HCT116 (cell line): ENCODE data around the gene LMO7. TPM values are rescaled to one million over a fixed set of nuclear protein-coding genes. Genes with fewer than 3 reads are reported as not detected.

ENCODE experiments used
- ATAC-seq: fragments of 200-7000 bp; cut with Tn5 transposase; 2 replicates; pipeline ENCODE4 v1.9.1; 2020; ENCODE audit warnings: mild to moderate bottlenecking, moderate library complexity
- BruUV-seq: library from RNA; stranded (reverse); fragments of 400-500 nt; replicated peaks from 2 replicates; lab custom pipeline; 2021; lab: Mats Ljungman, UMichigan
- CTCF ChIA-PET: fragments of 300-600 bp; sonication (Branson Sonifier 250); formaldehyde crosslinking; loops from one replicate; lab custom pipeline; 2021; ENCODE audit warnings: antibody characterized with exemption; lab: Charles Lee
- POLR2A ChIA-PET: fragments of 300-600, 350-600 bp; sonication (Branson Sonifier 250); formaldehyde crosslinking; loops from one replicate; lab custom pipeline; 2021; ENCODE audit warnings: antibody characterized with exemption; lab: Charles Lee
- RAD21 ChIA-PET, 2 experiments: fragments of 300-600 bp; sonication (Branson Sonifier 250); formaldehyde crosslinking; loops; one replicate each; lab custom pipeline; 2023; ENCODE audit warnings: low total read pairs in 2 of 2; ENCODE audit not compliant: uncharacterized antibody in 2 of 2, unreplicated experiment in 2 of 2, low non-redundant PET in 1 of 2; lab: Charles Lee
- DNase-seq: peaks from one replicate; pipeline ENCODE4 v3.0.0-alpha.2; 2010; ENCODE audit warnings: low read depth, low spot score
- H2AFZ ChIP-seq: fragments of 200-600 bp; shearing (Covaris generic), sonication (generic); 2 replicates; pipeline ENCODE4 v1.6.1; 2017; ENCODE audit warnings: low read depth, mixed run types, mixed read lengths, antibody characterized with exemption, low read length; ENCODE audit not compliant: poor library complexity, severe bottlenecking
- H3K27ac ChIP-seq: 2 replicates; pipeline ENCODE4 v1.5.1; 2012; ENCODE audit warnings: low read depth, low read length
- H3K27me3 ChIP-seq: fragments of 200-600 bp; sonication (generic); 2 replicates; pipeline ENCODE4 v1.6.1; 2016; ENCODE audit warnings: mixed run types, low read length, mixed read lengths; ENCODE audit not compliant: insufficient read depth
- H3K36me3 ChIP-seq, 2 experiments: fragments of 200-500 bp in 1 of 2; fragments of 200-600 bp in 1 of 2; sonication (Bioruptor generic) in 1 of 2; sonication (generic) in 1 of 2; 2 replicates each; pipeline versions ENCODE4 v1.5.1 to v1.6.1; 2014 to 2016; ENCODE audit warnings: low read length in 2 of 2, inconsistent platforms in 1 of 2, mixed read lengths in 1 of 2, mixed run types in 1 of 2; ENCODE audit not compliant: insufficient read depth in 2 of 2, control insufficient read depth in 1 of 2
- H3K4me1 ChIP-seq, 2 experiments: fragments of 200-600 bp in 1 of 2; sonication (generic) in 1 of 2; 2 replicates each; pipeline versions ENCODE4 v1.5.1 to v1.6.1; 2012 to 2017; ENCODE audit warnings: low read length in 2 of 2, inconsistent platforms in 1 of 2, mild to moderate bottlenecking in 1 of 2, mixed read lengths in 1 of 2, mixed run types in 1 of 2, moderate library complexity in 1 of 2; ENCODE audit not compliant: insufficient read depth in 2 of 2, control insufficient read depth in 1 of 2
- H3K4me2 ChIP-seq: fragments of 200-600 bp; sonication (generic); 2 replicates; pipeline ENCODE4 v1.6.1; 2017; ENCODE audit warnings: mixed run types, low read length, mixed read lengths
- H3K4me3 ChIP-seq, 2 experiments: fragments of 200-600 bp in 1 of 2; sonication (generic) in 1 of 2; replicated peaks in 1 of 2; 2 replicates each; pipeline ENCODE4 v1.5.1; 2011 to 2016; ENCODE audit warnings: low read length in 2 of 2, control low read depth in 1 of 2, low read depth in 1 of 2, mild to moderate bottlenecking in 1 of 2, mixed read lengths in 1 of 2, mixed run types in 1 of 2
- H3K79me2 ChIP-seq: fragments of 200-600 bp; sonication (generic); 2 replicates; pipeline ENCODE4 v1.6.1; 2017; ENCODE audit warnings: mild to moderate bottlenecking, mixed run types, low read length, moderate library complexity, mixed read lengths; ENCODE audit not compliant: insufficient read depth
- H3K9ac ChIP-seq: fragments of 200-600 bp; sonication (generic); 2 replicates; pipeline ENCODE4 v1.6.1; 2016; ENCODE audit warnings: low read length, mixed read lengths
- H3K9me2 ChIP-seq: fragments of 200-600 bp; sonication (generic), shearing (Covaris generic); 2 replicates; pipeline ENCODE4 v1.6.1; 2017; ENCODE audit warnings: mixed run types, mild to moderate bottlenecking, moderate library complexity; ENCODE audit not compliant: insufficient read depth
- H3K9me3 ChIP-seq, 2 experiments: fragments of 200-500 bp in 1 of 2; fragments of 200-600 bp in 1 of 2; sonication (Bioruptor generic) in 1 of 2; sonication (generic) in 1 of 2; 2 replicates each; pipeline ENCODE4 v1.6.1; 2014 to 2017; ENCODE audit warnings: low read length in 2 of 2, mixed read lengths in 2 of 2, inconsistent platforms in 1 of 2, low read depth in 1 of 2, mild to moderate bottlenecking in 1 of 2, mixed run types in 1 of 2, moderate library complexity in 1 of 2; ENCODE audit not compliant: control insufficient read depth in 1 of 2, insufficient read depth in 1 of 2
- H4K20me1 ChIP-seq: fragments of 200-600 bp; sonication (generic), shearing (Covaris generic); 2 replicates; pipeline ENCODE4 v1.6.1; 2017; ENCODE audit warnings: mixed run types, mild to moderate bottlenecking, moderate library complexity; ENCODE audit not compliant: insufficient read depth
- CBX3 ChIP-seq: IDR thresholded peaks from 2 replicates; pipeline ENCODE4 v1.6.1; 2012; ENCODE audit warnings: low read depth
- CEBPB ChIP-seq: IDR thresholded peaks from 2 replicates; pipeline ENCODE4 v1.6.1; 2012; ENCODE audit warnings: low read depth
- EZH2 ChIP-seq: fragments of 200-600 bp; sonication (generic); IDR thresholded peaks from 2 replicates; pipeline ENCODE4 v1.6.1; 2017; ENCODE audit warnings: antibody characterized with exemption, mixed run types
- FOSL1 ChIP-seq: IDR thresholded peaks from 2 replicates; pipeline ENCODE4 v1.6.1; 2012; ENCODE audit warnings: low read depth
- JUND ChIP-seq: IDR thresholded peaks from 2 replicates; pipeline ENCODE4 v1.6.1; 2012
- POLR2A ChIP-seq: IDR thresholded peaks from 2 replicates; pipeline ENCODE4 v1.7.0; 2011; ENCODE audit warnings: borderline replicate concordance; ENCODE audit not compliant: insufficient read depth, insufficient read length; ENCODE audit errors: extremely low read depth
- RAD21 ChIP-seq: IDR thresholded peaks from 2 replicates; pipeline ENCODE4 v1.6.1; 2012; ENCODE audit warnings: low read depth, mild to moderate bottlenecking
- SP1 ChIP-seq: IDR thresholded peaks from 2 replicates; pipeline ENCODE4 v1.6.1; 2012; ENCODE audit warnings: low read depth
- SRF ChIP-seq: IDR thresholded peaks from 2 replicates; pipeline ENCODE4 v1.6.1; 2012; ENCODE audit warnings: low read depth
- ZFX ChIP-seq: fragments of 450-650 bp; IDR thresholded peaks from 2 replicates; pipeline ENCODE4 v1.6.1; 2017
- intact Hi-C: fragments of 100-400 bp; cut with micrococcal nuclease; formaldehyde crosslinking; loops from 2 replicates; pipeline ENCODE4 v1.10.0; 2022
- total RNA-seq: library from RNA; stranded (reverse); gene quantifications from one replicate; pipeline ENCODE4 v1.2.1, GENCODE V29; 2021; ENCODE audit not compliant: unreplicated experiment
- TF ChIP-seq, protein P1 (sequence below): IDR thresholded peaks from 2 replicates; pipeline ENCODE4 v1.6.1; 2012; ENCODE audit warnings: low read depth
- TF ChIP-seq, protein P2 (sequence below): IDR thresholded peaks from 2 replicates; pipeline ENCODE4 v1.6.1; 2012
- TF ChIP-seq, protein P3 (sequence below): IDR thresholded peaks from 2 replicates; pipeline ENCODE4 v1.6.1; 2012

LMO7 gene
- total RNA-seq, 1 experiment from 2014 or later = 8.1 TPM

DNA sequence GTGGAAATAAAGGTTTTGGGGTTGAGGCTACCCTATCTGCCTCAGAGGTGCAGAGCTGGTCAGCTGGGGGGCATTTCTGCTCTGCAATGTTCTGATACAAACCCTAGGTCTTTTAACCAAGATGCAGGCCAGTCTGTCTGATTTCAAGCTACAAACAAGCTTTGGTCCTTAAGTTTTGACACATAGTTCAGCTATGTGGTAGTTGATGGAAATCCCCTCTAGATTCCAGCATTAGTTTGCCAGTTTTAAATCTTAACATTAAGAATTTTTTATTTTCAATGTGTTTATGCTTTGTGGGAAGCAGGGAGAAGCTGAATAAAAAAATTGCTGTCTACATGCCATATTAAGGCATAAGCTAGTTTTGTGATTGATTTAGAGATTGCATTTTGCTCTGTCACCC is 225.7 kb downstream of the LMO7 start:
- POLR2A ChIA-PET = no interaction called here
- Histone ChIP-seq H3K4me3 (no peak overlapping the region), H3K9me3 (no peaks in the 10 kb centered on the region), H3K9ac (no peak overlapping the region), H3K36me3 (no peaks in the 10 kb centered on the region), H3K4me2 (no peak overlapping the region), H3K4me1 (no peaks in the 10 kb centered on the region), H3K79me2 (no peaks in the 10 kb centered on the region), H3K9me2 (no peaks in the 10 kb centered on the region), H4K20me1 (no peaks in the 10 kb centered on the region), H3K27ac (no peak overlapping the region), H2AFZ (no peak overlapping the region), H3K27me3 (no peaks in the 10 kb centered on the region)
- ATAC-seq (no peak), DNase-seq (no peak)
- intact Hi-C loops = no loop called here
- BruUV-seq = no TSS peak
- RAD21 ChIA-PET = no interaction called here
- TF ChIP-seq FOSL1 (no peak), POLR2A (no peak), CEBPB (no peak), JUND (no peak)
- TF ChIP-seq, protein P1, sequence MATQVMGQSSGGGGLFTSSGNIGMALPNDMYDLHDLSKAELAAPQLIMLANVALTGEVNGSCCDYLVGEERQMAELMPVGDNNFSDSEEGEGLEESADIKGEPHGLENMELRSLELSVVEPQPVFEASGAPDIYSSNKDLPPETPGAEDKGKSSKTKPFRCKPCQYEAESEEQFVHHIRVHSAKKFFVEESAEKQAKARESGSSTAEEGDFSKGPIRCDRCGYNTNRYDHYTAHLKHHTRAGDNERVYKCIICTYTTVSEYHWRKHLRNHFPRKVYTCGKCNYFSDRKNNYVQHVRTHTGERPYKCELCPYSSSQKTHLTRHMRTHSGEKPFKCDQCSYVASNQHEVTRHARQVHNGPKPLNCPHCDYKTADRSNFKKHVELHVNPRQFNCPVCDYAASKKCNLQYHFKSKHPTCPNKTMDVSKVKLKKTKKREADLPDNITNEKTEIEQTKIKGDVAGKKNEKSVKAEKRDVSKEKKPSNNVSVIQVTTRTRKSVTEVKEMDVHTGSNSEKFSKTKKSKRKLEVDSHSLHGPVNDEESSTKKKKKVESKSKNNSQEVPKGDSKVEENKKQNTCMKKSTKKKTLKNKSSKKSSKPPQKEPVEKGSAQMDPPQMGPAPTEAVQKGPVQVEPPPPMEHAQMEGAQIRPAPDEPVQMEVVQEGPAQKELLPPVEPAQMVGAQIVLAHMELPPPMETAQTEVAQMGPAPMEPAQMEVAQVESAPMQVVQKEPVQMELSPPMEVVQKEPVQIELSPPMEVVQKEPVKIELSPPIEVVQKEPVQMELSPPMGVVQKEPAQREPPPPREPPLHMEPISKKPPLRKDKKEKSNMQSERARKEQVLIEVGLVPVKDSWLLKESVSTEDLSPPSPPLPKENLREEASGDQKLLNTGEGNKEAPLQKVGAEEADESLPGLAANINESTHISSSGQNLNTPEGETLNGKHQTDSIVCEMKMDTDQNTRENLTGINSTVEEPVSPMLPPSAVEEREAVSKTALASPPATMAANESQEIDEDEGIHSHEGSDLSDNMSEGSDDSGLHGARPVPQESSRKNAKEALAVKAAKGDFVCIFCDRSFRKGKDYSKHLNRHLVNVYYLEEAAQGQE = no peak
- CTCF ChIA-PET = interaction anchor here (1.1 kb wide), 1 partner anchor 14 kb away, joined by 3 read pairs; no protein-coding TSS in a partner anchor

DNA sequence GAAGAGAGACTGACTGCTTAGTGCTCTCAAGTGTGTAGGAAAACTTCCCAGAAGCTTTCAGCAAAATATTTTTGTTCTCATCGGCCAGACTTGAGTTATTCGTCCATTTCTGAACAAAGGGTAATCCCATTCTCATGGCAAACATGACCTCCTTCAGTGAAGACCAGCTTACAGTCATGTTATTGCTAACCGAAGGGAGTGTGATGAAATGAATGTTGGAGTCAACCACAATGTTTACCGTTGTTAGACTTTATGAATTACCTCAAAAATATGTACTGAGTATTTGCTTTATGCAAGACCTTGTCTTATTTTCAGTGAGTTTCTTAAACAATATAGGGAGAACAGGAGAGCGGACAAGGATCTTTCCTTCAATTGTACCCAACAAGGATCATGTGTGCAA is 228.6 kb downstream of the LMO7 start:
- Histone ChIP-seq H3K9ac (no peak overlapping the region), H3K9me2 (no peaks in the 10 kb centered on the region), H4K20me1 (no peaks in the 10 kb centered on the region), H3K79me2 (no peaks in the 10 kb centered on the region), H3K9me3 (no peaks in the 10 kb centered on the region), H3K27me3 (no peaks in the 10 kb centered on the region), H2AFZ (no peak overlapping the region), H3K4me1 (no peaks in the 10 kb centered on the region), H3K4me2 (no peak overlapping the region), H3K4me3 (no peak overlapping the region), H3K36me3 (no peaks in the 10 kb centered on the region), H3K27ac (no peak overlapping the region)
- RAD21 ChIA-PET = no interaction called here
- CTCF ChIA-PET = no interaction called here
- DNase-seq (no peak), ATAC-seq (no peak)
- TF ChIP-seq, protein P2, sequence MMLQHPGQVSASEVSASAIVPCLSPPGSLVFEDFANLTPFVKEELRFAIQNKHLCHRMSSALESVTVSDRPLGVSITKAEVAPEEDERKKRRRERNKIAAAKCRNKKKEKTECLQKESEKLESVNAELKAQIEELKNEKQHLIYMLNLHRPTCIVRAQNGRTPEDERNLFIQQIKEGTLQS = no peak
- TF ChIP-seq FOSL1 (no peak), SRF (no peak), CBX3 (no peak), SP1 (no peak), RAD21 (no peak), ZFX (no peak), EZH2 (no peak)
- TF ChIP-seq, protein P1 = no peak
- TF ChIP-seq, protein P3, sequence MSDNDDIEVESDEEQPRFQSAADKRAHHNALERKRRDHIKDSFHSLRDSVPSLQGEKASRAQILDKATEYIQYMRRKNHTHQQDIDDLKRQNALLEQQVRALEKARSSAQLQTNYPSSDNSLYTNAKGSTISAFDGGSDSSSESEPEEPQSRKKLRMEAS = no peak
- BruUV-seq = no TSS peak
- intact Hi-C loops = no loop called here
- POLR2A ChIA-PET = no interaction called here
